GM21825 (cell line): ENCODE results near the gene MROH7.

ENCODE experiments used
- ATAC-seq: cut with Tn5 transposase; IDR thresholded peaks from one replicate; pipeline ENCODE4 v1.9.1; 2021; ENCODE audit warnings: mild to moderate bottlenecking, moderate library complexity; ENCODE audit not compliant: unreplicated experiment

MROH7 gene

DNA sequence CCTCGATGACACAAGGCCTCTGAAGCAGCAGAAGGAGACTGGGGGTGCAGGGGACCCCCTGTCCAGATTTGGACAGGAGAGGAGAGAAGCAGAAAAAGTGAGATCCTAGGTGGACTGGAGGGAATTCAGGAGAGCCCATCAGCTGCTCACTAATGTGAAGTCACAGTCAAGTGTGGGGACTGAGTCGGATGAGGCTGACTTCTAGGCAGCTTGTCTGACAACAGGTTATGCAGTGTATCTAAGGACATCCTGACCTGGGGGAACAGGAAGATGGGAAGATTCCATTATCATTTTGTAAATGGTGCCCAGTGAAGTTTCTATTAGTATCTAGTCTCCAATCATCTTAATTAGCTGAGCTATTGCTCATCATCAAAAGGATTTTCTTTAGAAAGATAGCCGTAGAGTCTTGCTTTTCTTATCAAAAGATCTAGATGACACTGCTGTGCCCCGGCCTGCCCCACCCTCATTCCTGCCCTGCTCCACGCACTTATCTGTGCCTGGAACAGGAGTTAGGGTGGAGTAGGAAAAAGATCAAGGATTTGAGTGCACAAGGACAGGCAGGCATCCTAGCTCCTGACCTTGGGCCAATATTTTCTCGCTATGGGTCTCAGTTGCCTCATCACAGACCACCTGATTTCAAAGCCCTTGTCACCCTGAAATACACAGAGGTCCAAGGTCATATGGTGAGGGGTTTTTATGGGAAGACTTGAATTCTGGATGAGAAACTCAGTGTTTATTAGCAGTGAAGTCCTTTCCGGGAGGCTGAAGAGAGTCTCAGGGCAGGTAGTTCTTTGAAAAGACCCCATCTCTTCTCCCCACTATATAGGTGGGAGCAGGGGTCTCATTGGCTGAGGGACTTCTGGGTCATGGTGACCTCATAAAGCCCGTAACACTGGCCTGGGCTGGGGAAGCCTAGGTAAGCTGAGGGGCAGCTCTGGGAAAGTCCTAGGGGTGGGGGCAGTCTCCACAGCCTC, at the start of gene MROH7:
Gene MROH7 (plus strand): TSS at position 924 of the 974 bp plus-strand sequence. CDS start 11,141 bp downstream, outside the sequence.
- ATAC-seq, result no peak

DNA sequence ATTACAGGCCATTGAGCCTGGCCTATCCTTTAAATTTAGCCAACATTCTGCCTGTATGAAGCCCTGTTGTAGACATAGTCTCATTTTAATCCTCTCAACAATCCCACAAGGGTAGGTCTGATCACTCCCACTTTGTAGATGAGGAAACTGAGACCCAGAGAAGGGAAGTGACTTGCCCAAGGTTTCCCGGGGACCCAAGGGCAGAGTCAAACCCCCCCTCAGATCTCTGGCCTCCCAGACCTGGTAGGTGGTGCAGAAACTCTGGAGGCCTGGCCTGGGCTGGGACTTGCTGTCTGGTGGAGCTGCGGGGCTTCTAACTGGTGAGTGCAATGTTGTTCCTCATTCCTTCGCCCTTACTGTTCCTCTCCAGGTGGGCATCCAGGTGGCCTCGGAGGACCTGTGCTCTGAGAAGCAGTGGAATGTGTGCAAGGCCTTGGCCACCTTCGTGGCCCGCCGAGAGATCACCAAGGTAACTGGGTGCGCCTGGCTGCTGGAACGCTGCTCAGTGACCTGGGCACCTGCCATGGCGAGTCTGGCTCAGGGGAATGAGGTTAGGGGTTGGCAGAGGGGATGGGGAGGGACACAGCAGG, 47.9 kb upstream of the MROH7 start:
- ATAC-seq, result no peak

GRCh38 chr1:54594463-54594862, 47.1 kb upstream of the MROH7 start:
- no peak for ATAC-seq

- no peak for ATAC-seq
Observed at GRCh38 chr1:54595956-54596498, 45.6 kb upstream of the MROH7 start.

GRCh38 chr1:54596756-54597155, 44.8 kb upstream of the MROH7 start:
- ATAC-seq, result no peak

- ATAC-seq, result no peak
Observed at GRCh38 chr1:54597455-54598030, 44.0 kb upstream of the MROH7 start.

- no peak for ATAC-seq
Observed at GRCh38 chr1:54599211-54599823, 42.3 kb upstream of the MROH7 start.

DNA sequence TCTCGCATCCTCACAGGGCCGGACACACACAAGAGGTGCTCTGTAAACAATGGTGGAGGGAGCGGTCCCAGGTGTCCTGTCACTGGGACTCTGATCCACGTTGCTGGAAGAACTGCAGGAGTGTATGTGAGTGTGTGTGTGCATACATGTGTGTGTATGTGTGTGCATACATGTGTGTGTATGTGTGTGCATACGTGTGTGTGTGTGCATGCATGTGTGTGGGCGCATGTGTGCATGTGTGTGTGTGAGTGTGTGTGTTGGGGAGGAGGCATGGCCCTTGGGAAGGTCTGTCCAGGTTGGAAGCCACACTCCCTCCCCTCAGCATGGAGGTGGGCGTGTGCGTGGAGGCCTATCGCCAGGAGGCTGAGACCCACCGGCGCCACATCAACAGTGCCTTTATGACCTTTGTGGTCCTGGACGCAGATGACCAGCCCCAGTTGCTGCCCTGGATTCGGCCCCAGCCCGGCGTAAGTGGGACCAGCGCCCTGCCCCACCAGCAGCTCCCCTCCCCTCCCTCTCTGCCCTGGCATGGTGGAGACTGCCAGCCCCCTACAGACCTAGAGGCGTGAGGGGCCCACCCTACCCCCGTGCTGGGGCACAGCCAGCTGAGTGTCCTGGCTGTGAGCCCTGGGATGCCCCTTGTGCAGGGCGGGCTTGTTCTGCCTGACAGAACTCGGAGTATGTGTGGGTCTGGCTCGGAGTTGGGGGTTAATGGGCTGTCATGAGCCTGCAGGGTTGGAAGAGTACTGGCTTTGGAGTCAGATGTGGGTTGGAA, 40.5 kb upstream of the MROH7 start:
- no peak for ATAC-seq

GRCh38 chr1:54601730-54602129, 39.9 kb upstream of the MROH7 start:
- ATAC-seq, result no peak

- ATAC-seq, result no peak
Observed at GRCh38 chr1:54602554-54602953, 39.0 kb upstream of the MROH7 start.

DNA sequence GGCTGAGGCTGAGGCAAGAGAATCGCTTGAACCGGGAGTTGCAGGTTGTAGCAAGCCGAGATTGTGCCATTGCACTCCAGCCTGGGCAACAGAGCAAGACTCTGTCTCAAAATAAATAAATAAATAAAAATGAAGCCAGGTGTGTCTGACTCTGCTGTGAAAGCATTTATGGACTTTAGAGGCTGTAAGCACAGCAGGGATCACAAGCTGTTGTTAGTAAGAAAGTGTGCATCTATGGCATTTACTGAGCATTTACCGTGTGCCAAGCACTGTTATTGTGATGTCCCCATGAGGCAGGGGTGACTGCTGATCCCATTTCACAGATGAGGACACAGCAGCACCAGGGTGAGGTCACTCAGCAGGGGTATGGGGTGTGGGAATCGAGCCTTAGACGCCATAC, 38.3 kb upstream of the MROH7 start:
- no peak for ATAC-seq

- ATAC-seq, result no peak
Observed at GRCh38 chr1:54604051-54604450, 37.5 kb upstream of the MROH7 start.

DNA sequence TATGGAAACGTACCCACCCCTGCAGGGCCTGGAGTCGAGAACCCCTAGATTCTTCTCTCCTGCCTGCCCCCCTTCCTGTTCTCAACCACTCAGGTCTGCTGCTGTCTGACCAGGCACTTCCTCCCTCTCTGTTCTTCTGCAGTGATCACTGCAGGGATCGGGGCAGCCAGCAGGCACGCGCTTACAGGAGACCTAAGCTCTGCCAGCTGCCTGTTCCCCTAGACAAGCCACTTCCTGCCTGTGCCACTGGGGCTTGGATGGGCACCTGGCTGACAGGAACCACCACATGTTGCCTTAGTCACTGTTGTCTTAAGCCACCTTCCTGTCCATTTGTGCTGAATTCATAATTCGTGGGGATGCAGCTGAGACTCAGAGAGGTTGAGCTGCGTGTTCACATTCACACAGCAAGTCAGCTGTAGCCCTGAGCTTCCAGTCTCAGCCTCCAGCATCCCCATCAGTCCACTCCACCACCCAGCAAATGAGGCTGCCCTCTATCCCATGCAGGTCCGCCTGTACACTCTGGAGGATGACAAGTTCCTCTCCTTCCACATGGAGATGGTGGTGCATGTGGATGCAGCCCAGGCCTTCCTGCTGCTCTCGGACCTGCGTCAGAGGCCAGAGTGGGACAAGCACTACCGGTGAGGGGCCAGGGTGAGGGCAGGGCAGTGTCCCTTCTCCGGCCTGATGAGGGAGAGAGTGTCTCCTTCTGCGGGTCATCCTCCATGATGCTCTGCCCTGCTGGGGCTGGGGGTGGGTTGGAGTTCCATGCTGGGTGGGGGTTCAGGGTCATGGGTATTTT, 36.8 kb upstream of the MROH7 start:
- no peak for ATAC-seq

DNA sequence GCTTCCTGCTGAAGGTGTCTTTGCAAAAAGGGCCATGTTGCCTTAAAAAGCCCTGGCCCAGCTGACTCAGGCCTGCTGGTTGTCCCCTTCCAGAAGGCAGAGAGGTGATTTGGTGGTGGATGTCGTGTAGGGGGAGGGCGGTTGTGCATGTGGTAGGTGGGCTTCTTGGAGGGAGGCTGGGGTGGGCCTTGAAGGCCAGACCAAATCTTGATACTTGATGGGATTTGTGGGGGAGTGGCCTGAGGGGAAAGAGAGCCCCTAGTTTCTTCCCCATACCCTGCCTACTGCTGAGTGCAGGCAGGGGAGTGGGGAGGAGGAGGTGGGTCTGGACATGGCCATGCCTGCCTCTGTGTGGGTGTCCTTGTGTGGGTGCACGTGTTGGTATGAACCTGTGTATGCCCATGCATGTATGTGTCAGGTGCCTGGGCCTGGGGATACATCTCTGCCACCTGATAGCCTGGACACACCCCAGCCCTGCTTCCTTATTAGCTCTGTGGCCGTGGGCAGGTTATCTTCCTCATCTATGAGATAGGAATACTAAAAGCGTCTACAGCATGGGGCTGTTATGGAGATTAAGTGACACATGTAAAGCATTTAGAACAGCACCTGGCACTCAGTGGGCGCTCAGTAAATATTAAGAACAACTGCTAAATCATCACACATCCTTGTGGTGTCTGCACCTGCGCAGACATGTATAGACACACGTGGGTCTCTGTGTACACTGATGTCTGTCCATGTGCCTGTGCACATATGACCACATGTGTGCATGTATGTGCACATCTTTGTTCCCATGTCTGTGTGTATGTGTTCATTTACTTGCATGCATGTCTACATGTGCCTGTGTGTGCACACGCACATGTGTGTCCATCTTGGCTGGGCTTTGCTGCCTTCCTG, 35.2 kb upstream of the MROH7 start:
- no peak for ATAC-seq

DNA sequence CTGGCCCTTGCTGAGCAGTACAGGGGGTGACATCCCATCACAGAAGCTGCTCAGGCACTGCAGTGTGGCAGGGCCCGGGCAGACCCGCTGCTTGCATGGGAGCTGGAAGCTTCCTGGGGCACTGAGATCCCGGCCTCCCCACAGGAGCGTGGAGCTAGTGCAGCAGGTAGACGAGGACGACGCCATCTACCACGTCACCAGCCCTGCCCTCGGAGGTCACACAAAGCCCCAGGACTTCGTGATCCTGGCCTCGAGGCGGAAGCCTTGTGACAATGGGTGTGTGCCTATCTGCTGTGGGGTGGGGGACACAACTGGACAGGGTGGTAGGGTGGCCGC, 34.6 kb upstream of the MROH7 start:
- no peak for ATAC-seq

DNA sequence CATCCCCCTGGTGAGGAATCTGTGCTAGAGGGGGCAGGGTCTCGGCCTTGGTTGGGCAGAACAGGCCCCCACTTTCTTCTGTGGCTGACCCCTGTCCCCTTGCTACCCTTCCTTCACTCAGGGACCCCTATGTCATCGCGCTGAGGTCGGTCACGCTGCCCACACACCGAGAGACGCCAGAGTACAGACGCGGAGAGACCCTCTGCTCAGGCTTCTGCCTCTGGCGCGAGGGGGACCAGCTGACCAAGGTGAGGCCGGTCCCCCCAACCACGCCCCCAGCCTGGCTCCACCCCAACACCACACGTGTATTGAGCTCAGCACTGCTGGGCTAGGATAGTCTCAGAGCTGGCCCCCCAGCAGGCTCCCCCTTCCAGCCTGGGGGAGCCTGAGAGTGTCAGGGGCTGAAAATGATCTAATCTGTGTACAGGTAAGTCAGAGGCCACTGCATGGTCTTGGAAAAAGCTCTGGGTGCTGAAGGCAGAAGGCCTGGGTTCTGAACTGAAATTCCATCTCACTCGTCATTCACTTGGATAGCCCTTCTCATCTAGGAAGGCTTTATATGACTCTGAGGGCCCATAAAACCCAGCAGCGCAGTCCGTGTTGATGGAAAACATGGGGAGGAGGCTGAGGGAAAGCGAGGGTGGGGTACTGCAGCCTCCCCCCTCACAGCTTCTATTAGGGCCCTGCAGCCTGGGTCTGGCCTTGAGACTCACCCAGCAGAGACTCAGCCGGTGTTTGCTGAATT, 33.6 kb upstream of the MROH7 start:
- no peak for ATAC-seq

DNA sequence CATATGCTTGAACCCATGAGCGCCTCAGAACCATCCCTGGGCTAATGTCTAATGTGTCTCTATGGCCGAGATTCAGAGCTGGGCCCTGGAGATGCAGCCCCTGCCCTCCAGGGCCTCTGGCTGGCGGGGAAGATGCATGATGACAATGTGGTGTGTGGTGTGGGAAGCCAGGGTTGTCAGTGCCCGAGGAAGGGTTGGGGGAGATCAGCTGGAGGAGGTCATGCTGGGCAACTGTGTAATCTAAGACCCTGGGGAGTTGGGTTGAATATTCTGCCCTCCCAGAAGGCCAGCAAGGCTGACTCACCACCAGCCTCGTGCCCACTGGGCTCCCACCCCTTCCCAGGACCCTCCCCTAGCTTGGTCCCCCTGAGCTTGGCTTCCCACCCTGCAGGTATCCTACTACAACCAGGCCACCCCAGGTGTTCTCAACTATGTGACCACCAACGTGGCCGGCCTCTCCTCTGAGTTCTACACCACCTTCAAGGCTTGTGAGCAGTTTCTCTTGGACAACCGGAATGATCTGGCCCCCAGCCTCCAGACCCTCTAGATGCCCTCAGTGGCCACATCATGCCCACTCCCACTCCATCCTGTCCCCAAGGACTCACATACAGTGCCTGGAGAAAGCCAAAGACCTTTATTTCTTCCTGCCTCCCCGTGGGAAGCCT, 32.9 kb upstream of the MROH7 start:
- ATAC-seq, result no peak
